GM18498 (cell line): Measurements from ENCODE around the gene TMEM170A.

Experiments
- ATAC-seq: cut with Tn5 transposase; IDR thresholded peaks from one replicate; pipeline ENCODE4 v1.9.1; 2021; ENCODE audit warnings: mild to moderate bottlenecking, moderate library complexity; ENCODE audit not compliant: unreplicated experiment

Gene TMEM170A

GRCh38 chr16:75482434-75483205 is 18.1 kb upstream of the TMEM170A start:
- no peak for ATAC-seq

DNA sequence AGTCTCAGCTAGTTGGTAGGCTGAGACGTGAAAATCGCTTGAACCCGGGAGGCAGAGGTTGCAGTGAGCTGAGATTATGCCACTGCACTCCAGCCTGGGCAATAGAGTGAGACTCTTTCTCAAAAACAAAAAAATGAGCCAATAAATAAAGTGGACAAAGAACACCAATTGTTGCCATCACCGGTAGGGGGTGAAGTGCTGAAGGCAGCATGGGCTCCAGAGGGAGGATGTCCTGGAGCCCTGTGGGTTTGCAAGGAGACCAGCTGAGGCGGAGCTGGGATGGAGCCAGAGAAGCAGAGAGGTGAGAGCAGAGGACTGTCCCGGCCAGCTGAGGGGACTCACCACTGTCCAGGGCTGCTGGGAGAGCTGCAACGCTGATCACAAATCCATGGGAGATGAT is 17.0 kb upstream of the TMEM170A start:
- no peak for ATAC-seq

GRCh38 chr16:75479421-75479990 is 15.0 kb upstream of the TMEM170A start:
- no peak for ATAC-seq

GRCh38 chr16:75478480-75479345 is 14.2 kb upstream of the TMEM170A start:
- ATAC-seq, result no peak

DNA sequence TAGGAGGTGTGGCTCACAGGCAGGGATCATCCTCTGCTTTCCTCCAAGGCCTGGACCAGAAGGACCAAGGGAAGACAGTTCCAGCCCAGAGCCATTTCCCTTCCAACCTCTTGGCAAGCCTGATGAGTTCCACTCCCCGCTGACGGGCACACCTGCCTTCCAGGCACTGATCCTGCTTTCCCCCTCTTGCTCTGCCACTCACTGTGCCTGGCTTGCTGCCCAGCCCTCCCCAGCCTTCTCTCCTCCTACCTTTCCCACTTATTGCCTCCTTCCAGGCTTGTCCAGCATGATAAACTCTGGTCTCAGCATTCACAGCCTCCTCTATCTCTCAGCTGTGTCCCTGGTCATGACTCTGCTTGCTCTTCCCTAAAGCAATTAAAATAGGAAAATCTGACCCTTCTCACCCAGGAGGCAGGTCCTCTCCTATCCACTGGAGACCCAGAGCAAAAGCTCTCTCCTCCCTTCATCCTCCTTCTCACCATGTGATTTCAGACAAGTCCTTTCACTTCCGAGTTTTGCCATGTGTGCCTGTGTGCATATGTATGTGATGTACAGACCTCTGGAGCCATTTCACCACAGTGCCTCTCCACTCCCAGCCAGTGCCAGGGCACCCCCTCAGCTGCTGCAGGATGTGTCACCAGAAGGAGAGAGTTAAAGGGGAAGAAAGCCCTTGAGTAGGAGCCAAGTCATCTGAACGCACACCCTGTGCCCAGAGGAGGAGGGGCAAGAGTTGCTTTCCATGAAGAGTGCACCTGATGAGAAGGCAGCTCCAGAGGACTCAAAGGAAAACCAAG is 13.4 kb upstream of the TMEM170A start:
- ATAC-seq, result no peak

DNA sequence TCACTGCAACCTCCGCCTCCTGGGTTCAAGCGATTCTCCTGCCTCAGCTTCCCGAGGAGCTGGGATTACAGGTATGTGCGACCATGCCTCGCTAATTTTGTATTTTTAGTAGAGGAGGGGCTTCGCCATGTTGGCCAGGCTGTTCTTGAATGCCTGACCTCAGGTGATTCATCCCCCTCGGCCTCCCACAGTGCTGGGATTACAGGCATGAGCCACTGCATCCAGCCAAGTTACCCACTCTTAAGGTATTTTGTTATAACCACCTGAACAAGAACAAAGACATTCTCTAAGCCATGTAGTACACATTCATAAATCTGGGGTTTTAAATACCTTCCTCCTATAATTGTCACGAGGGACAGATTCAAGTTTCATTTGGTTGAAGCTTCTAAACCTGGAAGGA is 12.3 kb upstream of the TMEM170A start:
- ATAC-seq, result no peak

GRCh38 chr16:75475420-75475847 is 10.9 kb upstream of the TMEM170A start:
- no peak for ATAC-seq

- ATAC-seq, result no peak
Observed at GRCh38 chr16:75472908-75473877, 8.7 kb upstream of the TMEM170A start.

- peak; percentile 77 for ATAC-seq
Observed at GRCh38 chr16:75471723-75472633, 7.5 kb upstream of the TMEM170A start.

GRCh38 chr16:75466760-75467159 is 2.3 kb upstream of the TMEM170A start:
- no peak for ATAC-seq

DNA sequence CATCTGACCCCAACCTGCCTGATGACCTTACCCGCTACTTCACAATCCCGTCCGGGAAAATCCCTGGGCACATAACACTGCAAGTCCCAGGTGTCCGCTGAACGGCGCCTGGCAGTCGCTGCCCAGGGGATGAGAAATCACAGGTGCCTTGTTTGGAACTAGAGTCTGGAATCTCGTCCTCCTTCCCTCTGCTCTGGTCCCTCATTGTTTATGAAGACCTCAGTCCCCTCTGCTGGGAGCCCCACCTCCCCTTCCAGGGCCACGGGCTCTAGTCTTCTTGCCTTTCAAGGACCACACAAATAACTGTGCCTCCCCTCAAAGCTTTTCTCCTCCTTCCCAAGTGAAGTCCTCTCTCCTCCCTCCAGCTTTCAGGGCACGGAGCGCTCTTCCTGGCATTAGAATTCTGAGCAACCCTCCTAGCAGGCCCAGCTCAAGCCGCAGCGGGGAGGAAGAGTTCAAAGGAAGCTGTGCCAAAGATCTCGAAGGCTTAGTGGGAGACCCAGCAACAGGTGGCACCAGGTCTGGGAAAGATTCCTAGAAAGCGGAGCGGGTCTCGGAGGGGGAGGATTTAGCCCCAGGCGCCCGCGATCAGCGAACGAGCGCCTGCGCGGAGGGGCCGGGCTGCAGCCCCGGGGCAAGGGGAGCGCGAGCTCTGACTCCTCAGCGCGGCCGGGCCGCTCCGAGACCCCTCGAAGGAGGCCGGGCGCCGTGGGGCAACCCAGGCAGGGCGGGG is 934 bp downstream of the TMEM170A start:
- peak; percentile 17 for ATAC-seq

- peak; percentile 25 for ATAC-seq
Observed at GRCh38 chr16:75462806-75463205, 1.7 kb downstream of the TMEM170A start.

DNA sequence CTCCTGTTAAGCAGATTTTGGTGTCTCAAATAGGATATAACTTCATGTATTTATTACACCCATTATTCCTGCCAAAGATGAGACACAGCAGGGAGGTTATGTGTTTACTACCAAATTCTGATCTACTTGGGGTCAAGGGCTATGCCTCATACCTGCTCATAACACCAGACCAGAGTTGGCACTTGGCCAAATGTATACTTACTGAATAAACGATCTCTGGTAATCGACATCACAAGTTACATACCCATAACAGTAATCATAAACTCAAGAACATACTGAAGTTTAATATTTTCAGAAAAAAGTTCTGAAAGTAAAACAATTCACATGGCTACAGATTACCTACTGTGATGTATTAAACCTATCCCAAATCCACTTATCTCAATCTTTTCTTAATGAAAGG is 2.9 kb downstream of the TMEM170A start:
- no peak for ATAC-seq

DNA sequence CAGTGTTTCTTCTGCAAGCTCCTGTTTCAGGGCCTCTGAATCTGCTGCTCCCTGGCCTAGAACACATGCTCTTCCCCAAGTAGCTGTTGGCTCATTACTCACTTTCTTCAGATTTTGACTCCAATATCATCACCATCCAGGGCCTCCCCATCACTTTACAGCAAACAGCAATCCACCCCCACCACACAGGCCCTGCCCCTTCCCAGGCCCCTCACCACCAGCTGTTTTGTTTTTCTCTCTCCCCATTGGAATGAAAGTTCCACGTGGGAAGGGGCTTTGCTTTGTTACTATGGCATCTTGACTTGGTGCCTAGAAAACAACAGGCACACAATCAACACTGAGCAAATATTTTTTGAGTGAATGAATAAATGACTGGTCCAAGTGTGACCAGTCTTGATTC is 4.0 kb downstream of the TMEM170A start:
- no peak for ATAC-seq

DNA sequence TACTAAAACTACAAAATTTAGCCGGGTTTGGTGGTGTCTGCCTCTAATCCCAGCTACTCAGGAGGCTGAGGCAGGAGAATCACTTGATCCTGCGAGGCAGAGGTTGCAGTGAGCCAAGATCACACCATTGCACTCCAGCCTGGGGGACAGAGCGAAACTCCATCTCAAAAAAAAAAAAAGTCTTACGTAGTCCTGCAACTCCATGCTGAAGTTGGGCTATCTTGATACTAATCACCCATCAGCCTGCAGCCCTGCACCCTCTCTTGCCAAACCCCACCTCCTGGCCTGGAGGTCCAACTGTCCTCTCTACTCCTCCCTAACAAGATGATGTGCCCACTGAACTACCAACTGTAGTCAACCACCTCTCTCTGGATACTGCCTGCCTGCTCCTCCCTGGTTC is 4.8 kb downstream of the TMEM170A start:
- ATAC-seq, result no peak

- no peak for ATAC-seq
Observed at GRCh38 chr16:75458439-75458838, 6.0 kb downstream of the TMEM170A start.

DNA sequence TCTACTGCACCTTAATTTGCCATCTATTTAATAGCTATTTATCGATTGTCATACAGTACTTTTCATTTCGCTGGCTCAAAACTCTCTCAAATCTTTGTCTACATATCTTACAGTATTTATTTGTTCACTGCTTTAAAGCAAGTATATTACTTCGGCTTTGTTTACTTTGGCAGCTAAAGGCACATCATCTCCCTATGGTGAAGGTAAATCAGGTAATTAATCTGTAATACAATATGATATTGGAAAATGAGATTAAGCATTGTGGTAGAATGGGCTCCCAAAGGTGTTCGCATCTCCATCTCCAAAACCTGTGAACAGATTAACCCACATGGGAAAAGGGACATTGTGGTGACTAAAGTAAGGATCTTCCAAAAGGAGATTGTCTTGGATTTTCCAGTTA is 6.5 kb downstream of the TMEM170A start:
- ATAC-seq, result no peak

GRCh38 chr16:75457485-75458021 is 6.9 kb downstream of the TMEM170A start:
- no peak for ATAC-seq
